Stimulated activated CD4-positive, alpha-beta T cell treated with anti-CD3 and anti-CD28 coated beads, Interleukin-12 subunit alpha, Interleukin-12 subunit beta, amount 100 ng/mL, for 24 hours (primary cell): ENCODE measurements around the gene PCAT7.

Experiments used
- DNase-seq, 2 experiments: peaks; one replicate each; pipeline ENCODE4 v3.0.0-alpha.2; 2020; ENCODE audit warnings: low read depth in 2 of 2

Gene PCAT7

DNA sequence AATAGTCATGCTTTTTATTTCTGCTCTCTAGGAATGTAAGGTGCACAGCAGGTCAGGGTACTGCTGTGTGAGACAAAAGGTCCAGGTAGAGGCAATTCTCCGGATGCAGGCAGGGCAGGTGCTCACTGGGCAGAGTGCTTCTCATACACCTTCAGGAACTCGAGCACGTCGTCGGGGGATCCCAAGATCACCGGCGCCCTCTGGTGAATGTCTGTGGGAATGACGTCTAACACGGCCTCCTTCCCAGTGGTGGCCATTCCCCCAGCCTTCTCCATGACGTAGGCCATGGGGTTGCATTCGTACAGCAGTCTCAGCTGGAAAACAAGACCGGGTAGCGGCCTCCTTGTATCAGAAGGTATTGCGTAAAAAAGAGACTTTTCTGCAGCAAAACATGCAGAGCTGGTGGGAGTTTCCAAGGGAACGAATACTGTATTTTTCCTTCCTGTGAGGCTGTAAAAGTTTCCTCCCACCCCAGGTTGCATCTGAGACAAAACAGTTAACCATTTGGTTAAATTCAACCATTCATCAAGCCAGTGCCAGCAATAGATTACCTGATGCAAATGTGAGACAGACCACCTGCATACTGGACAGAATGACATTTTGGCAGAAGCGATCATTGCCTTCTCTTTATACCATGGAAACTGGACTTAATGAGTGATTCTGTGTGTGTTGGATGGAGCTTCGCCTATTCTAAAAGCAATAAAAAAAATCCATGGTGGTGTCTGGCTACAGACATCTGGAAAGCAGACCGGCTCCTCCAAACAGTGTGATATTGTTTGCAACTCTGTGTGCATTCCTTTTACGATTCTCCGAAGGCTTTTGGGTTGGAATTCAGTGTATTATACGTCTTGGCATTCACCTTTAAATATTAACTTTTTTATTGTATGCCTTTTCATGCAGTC is 48.6 kb downstream of the PCAT7 start:
- peak; percentile 40 to 72 for DNase-seq

DNA sequence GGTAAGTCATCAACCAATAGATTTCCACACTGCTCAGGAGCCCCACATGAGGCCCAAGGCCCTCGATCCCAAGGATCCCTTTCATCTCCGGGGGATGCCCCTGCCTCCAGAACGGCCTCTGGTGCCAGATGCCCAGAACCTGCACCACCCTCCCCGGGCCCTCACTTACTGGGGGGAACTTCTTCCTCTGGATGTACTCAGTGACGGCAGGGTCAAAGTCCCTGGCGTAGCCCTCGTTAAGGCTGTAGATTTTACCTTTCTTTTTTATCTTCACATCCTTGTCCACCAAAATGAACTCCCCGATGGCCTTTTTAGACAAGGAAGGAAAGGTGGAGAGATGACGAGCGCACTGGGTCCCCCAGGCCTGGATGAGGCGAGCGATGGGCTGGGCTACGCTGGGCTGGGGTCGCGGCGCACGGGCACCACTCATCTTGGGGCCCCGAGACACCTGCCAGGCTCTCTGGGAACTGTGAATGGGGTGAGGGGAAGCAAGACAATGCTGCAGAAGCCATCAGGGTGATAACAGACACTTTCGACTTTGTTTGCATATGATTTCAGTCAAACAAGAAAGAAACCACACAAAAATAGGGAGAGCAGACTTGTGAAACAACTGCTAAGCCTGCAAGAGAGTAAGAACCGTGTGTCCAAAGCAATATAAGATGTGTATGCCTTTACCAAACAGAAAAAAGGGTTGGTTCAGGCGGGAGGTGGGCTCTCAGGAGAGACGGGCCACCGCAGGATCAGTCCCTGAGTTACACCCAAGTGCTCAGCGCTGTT is 52.0 kb downstream of the PCAT7 start:
- DNase-seq = no peak

DNA sequence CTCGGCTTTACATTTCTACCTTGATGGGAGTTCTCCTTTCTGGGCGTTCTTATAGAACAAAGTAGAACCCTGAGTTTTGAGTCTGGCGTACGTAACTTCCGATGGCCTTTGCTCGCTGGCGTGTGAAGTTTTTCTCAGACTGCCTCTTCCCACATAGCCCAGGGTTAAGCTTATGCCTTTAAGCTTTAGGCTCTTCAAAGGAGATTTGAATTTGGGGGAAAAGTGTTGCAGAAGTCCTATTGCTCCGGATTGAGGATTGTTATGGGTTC is 52.5 kb downstream of the PCAT7 start:
- DNase-seq = no peak

DNA sequence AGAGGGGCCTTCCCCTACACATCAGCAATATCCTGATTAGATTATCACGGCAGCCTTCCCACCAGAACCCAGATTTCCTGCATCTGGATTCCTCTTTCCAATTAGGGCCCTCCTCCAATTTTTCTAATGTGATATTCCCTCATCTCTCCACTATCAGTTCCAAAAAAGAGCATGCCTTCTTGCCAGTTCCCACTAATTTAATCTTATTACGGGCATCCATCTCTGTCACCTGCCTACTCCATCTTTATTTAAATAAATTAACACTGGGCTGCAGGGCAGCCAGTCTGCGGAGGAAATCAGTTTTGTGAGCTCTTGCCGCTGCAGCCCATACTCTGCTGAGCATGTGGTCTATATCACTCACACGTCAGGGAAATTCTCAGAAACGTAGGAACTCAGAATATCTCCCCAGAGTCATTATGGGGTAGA is 55.3 kb downstream of the PCAT7 start:
- DNase-seq = no peak

DNA sequence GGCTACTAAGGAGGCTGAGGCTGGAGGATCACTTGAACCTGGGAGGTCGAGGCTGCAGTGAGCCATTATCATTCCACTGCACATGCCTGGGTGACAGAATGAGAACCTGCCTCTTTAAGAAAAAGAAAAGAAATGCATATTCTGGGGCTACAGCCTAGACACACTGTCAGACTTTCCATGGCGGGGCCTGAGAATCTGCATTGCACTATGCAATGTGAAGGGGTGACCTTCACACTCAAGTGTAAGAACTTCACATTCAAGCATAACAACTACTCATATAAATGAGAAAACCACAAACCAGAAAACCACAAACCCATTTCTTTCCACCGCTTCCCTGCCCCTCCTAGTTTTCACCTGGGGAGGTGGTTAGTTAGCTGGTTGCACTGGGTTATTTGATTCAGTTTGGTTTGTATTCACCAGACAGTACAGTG is 56.8 kb downstream of the PCAT7 start:
- DNase-seq = peak; percentile 31 to 72

DNA sequence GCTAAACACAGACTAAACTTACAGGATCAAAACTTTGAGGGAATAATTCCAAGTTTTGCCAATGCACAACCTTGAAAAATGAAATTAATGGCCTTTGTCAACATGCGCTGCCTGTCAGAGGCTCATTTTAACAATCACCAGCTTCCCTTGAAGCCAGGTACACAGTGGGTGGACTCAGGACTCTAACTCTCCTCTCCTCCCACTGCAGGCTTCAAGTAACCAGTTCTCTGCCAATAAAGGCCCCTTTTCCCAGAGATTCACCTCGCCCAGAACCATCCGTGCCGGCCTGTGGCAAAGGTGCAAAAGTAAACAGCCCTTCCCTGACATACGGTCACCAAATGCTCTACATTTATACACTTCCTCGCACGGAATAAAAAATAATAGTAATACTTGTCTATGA is 57.2 kb downstream of the PCAT7 start:
- no peak for DNase-seq

DNA sequence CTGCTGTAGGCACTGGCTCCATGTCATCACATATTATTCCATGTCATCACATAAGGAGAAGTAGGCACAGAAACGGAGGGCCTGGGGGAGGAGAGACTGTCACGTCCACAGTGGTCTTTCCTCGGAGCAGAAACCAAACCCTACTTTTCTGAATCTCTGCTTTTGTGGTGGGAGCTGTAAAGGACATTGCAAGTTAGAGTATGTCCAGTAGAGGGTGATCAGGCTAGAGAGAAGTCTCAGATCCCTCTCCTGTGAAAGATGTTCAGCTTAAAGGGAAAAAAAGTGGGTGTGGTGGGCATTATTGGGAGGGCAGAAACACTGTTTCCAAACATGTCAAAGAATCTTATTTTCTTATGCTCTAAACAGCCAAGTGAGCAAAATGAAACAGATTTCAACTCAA is 58.1 kb downstream of the PCAT7 start:
- DNase-seq = no peak

DNA sequence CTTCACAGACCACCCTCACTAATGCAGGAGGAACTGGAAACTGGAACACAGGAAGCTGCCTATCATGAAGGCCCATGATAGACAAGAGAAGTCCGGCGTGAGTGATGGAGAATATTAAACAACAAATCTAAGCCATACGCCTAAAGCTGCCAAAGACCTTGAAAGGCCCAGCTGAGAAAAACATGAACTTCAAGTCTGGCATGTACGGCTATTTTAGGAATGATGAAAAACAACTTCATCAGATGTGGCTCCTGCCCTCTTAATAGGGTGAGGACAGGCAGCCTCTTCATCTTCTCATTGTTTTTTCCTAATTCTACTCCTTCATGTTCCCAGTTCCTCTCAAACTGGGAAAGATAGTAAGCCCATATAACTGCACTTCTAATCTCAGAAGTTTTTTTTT is 64.1 kb downstream of the PCAT7 start:
- no peak for DNase-seq
